ENCODE measurements around the gene PRKN. TPM values are rescaled to one million over a fixed set of nuclear protein-coding genes. Genes with fewer than 3 reads are reported as not detected.

The PRKN gene
- total RNA-seq, 3 donors from 2014 or later, result 0.05 to 0.13 TPM; not detected in 1

GRCh38 chr6:161575523-161576254 is 1151.9 kb downstream of the PRKN start:
- Mint-ChIP-seq H3K9me3 (peaks cover 4% of the 10 kb centered on the region), H3K27me3 (ENCODE audit: low read depth) (no peaks in the 10 kb centered on the region), H3K36me3 (ENCODE audit: insufficient read depth) (no peaks in the 10 kb centered on the region), H3K4me1 (ENCODE audit: low read depth) (no peaks in the 10 kb centered on the region), H3K4me3 (no peak overlapping the region)
- ATAC-seq (no peak), DNase-seq (no peak)

- no peaks in the 10 kb centered on the region for H3K27me3 Mint-ChIP-seq (ENCODE audit: low read depth)
- DNase-seq, result no peak
- ATAC-seq, result no peak
- H3K36me3 Mint-ChIP-seq (ENCODE audit: insufficient read depth), result no peaks in the 10 kb centered on the region
- peaks cover 2% of the 10 kb centered on the region for H3K9me3 Mint-ChIP-seq
- no peaks in the 10 kb centered on the region for H3K4me1 Mint-ChIP-seq (ENCODE audit: low read depth)
- H3K4me3 Mint-ChIP-seq, result no peak overlapping the region
Observed at GRCh38 chr6:161568885-161569456, 1158.6 kb downstream of the PRKN start.

- Mint-ChIP-seq H3K4me3 (no peak overlapping the region), H3K27me3 (ENCODE audit: low read depth) (no peaks in the 10 kb centered on the region), H3K9me3 (no peaks in the 10 kb centered on the region), H3K36me3 (ENCODE audit: insufficient read depth) (no peaks in the 10 kb centered on the region), H3K4me1 (ENCODE audit: low read depth) (no peaks in the 10 kb centered on the region)
- ATAC-seq, result no peak
- DNase-seq, result no peak
Observed at GRCh38 chr6:161564952-161565351, 1162.6 kb downstream of the PRKN start.

GRCh38 chr6:161561908-161562307 is 1165.7 kb downstream of the PRKN start:
- Mint-ChIP-seq H3K4me1 (ENCODE audit: low read depth) (no peaks in the 10 kb centered on the region), H3K9me3 (no peaks in the 10 kb centered on the region), H3K36me3 (ENCODE audit: insufficient read depth) (no peaks in the 10 kb centered on the region), H3K4me3 (no peak overlapping the region), H3K27me3 (ENCODE audit: low read depth) (no peaks in the 10 kb centered on the region)
- ATAC-seq (no peak), DNase-seq (no peak)

- H3K4me3 Mint-ChIP-seq, result no peak overlapping the region
- DNase-seq, result no peak
- no peaks in the 10 kb centered on the region for H3K27me3 Mint-ChIP-seq (ENCODE audit: low read depth)
- peaks cover 1% of the 10 kb centered on the region for H3K36me3 Mint-ChIP-seq (ENCODE audit: insufficient read depth)
- peaks cover 17% of the 10 kb centered on the region for H3K9me3 Mint-ChIP-seq
- no peaks in the 10 kb centered on the region for H3K4me1 Mint-ChIP-seq (ENCODE audit: low read depth)
- ATAC-seq, result no peak
Observed at GRCh38 chr6:161557333-161558107, 1170.0 kb downstream of the PRKN start.

- Mint-ChIP-seq H3K36me3 (ENCODE audit: insufficient read depth) (peaks cover 1% of the 10 kb centered on the region), H3K4me3 (no peak overlapping the region), H3K27me3 (ENCODE audit: low read depth) (no peaks in the 10 kb centered on the region), H3K9me3 (peaks cover 21% of the 10 kb centered on the region), H3K4me1 (ENCODE audit: low read depth) (no peaks in the 10 kb centered on the region)
- ATAC-seq (no peak), DNase-seq (no peak)
Observed at GRCh38 chr6:161554883-161555282, 1172.7 kb downstream of the PRKN start.

GRCh38 chr6:161549977-161550655 is 1177.5 kb downstream of the PRKN start:
- H3K9me3 Mint-ChIP-seq, result peaks cover 10% of the 10 kb centered on the region
- H3K36me3 Mint-ChIP-seq (ENCODE audit: insufficient read depth), result peaks cover 1% of the 10 kb centered on the region
- DNase-seq, result no peak
- ATAC-seq, result no peak
- no peaks in the 10 kb centered on the region for H3K4me1 Mint-ChIP-seq (ENCODE audit: low read depth)
- H3K4me3 Mint-ChIP-seq, result no peak overlapping the region
- H3K27me3 Mint-ChIP-seq (ENCODE audit: low read depth), result no peaks in the 10 kb centered on the region

- peaks cover 1% of the 10 kb centered on the region for H3K36me3 Mint-ChIP-seq (ENCODE audit: insufficient read depth)
- DNase-seq (no peak), ATAC-seq (no peak)
- no peaks in the 10 kb centered on the region for H3K4me1 Mint-ChIP-seq (ENCODE audit: low read depth)
- H3K4me3 Mint-ChIP-seq, result no peak overlapping the region
- H3K27me3 Mint-ChIP-seq (ENCODE audit: low read depth), result no peaks in the 10 kb centered on the region
- H3K9me3 Mint-ChIP-seq, result peaks cover 5% of the 10 kb centered on the region
Observed at GRCh38 chr6:161548713-161549296, 1178.8 kb downstream of the PRKN start.

- H3K9me3 Mint-ChIP-seq, result peaks cover 5% of the 10 kb centered on the region
- ATAC-seq, result no peak
- H3K4me3 Mint-ChIP-seq, result no peak overlapping the region
- no peaks in the 10 kb centered on the region for H3K27me3 Mint-ChIP-seq (ENCODE audit: low read depth)
- DNase-seq, result no peak
- no peaks in the 10 kb centered on the region for H3K4me1 Mint-ChIP-seq (ENCODE audit: low read depth)
- no peaks in the 10 kb centered on the region for H3K36me3 Mint-ChIP-seq (ENCODE audit: insufficient read depth)
Observed at GRCh38 chr6:161547617-161548016, 1179.9 kb downstream of the PRKN start.

- ATAC-seq (no peak), DNase-seq (no peak)
- Mint-ChIP-seq H3K9me3 (peaks cover 2% of the 10 kb centered on the region), H3K4me3 (no peak overlapping the region), H3K27me3 (ENCODE audit: low read depth) (no peaks in the 10 kb centered on the region), H3K4me1 (ENCODE audit: low read depth) (no peaks in the 10 kb centered on the region), H3K36me3 (ENCODE audit: insufficient read depth) (no peaks in the 10 kb centered on the region)
Observed at GRCh38 chr6:161546632-161547031, 1180.9 kb downstream of the PRKN start.

GRCh38 chr6:161545741-161546140 is 1181.8 kb downstream of the PRKN start:
- H3K36me3 Mint-ChIP-seq (ENCODE audit: insufficient read depth), result no peaks in the 10 kb centered on the region
- no peaks in the 10 kb centered on the region for H3K27me3 Mint-ChIP-seq (ENCODE audit: low read depth)
- no peak for DNase-seq
- no peaks in the 10 kb centered on the region for H3K4me1 Mint-ChIP-seq (ENCODE audit: low read depth)
- H3K9me3 Mint-ChIP-seq, result no peaks in the 10 kb centered on the region
- no peak for ATAC-seq
- H3K4me3 Mint-ChIP-seq, result no peak overlapping the region

GRCh38 chr6:161544801-161545480 is 1182.6 kb downstream of the PRKN start:
- Mint-ChIP-seq H3K4me1 (ENCODE audit: low read depth) (no peaks in the 10 kb centered on the region), H3K36me3 (ENCODE audit: insufficient read depth) (no peaks in the 10 kb centered on the region), H3K9me3 (no peaks in the 10 kb centered on the region), H3K4me3 (no peak overlapping the region), H3K27me3 (ENCODE audit: low read depth) (no peaks in the 10 kb centered on the region)
- DNase-seq, result no peak
- ATAC-seq, result no peak

GRCh38 chr6:161543684-161544309 is 1183.8 kb downstream of the PRKN start:
- DNase-seq, result no peak
- no peaks in the 10 kb centered on the region for H3K36me3 Mint-ChIP-seq (ENCODE audit: insufficient read depth)
- H3K9me3 Mint-ChIP-seq, result no peaks in the 10 kb centered on the region
- no peak overlapping the region for H3K4me3 Mint-ChIP-seq
- H3K4me1 Mint-ChIP-seq (ENCODE audit: low read depth), result no peaks in the 10 kb centered on the region
- no peaks in the 10 kb centered on the region for H3K27me3 Mint-ChIP-seq (ENCODE audit: low read depth)
- ATAC-seq, result no peak

Data from activated T-cell treated with anti-CD3 and anti-CD28 coated beads, Interleukin-2, amount 50 U/mL, for 4 hours (primary cell).